ENCODE measurements around the gene ZNF311. TPM values are rescaled to one million over a fixed set of nuclear protein-coding genes. Genes with fewer than 3 reads are reported as not detected.

ZNF311 gene
- total RNA-seq, 3 donors from 2014 or later, result 1.8 to 2.9 (median 2.6) TPM

DNA sequence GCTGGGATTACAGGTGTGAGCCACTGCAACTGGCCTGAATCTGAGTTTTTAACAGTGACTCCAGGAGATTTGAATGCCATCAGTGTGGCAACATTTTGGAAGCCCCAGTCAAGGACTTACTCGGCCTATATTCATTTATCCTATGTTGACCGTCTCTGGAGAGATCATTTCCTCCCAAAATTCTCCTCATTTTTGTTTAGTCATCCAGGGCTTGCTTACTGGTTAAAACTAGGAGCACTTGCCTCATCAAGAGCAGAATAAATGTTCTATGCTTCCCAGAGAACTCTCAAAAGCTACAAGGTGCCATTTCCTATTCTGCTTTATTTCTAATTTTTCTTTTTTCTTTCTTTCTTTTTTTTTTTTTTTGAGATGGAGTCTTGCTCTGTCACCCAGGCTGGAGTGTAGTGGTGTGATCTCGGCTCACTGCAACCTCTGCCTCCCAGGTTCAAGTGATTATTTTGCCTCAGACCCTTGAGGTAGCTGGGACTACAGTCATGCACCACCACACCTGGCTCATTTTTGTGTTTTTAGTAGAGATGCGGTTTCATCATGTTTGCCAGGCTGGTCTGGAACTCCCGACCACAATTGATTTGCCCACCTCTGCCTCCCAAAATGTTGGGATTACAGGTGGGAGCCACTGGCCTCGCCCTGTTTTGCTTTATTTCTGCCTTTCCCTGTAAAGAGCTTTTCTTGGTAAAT is 57.9 kb downstream of the ZNF311 start:
- intact Hi-C loops (cut with DNase I, micrococcal nuclease), result no loop called here
- ATAC-seq (no peak), DNase-seq (no peak)
- TF ChIP-seq, protein P1, sequence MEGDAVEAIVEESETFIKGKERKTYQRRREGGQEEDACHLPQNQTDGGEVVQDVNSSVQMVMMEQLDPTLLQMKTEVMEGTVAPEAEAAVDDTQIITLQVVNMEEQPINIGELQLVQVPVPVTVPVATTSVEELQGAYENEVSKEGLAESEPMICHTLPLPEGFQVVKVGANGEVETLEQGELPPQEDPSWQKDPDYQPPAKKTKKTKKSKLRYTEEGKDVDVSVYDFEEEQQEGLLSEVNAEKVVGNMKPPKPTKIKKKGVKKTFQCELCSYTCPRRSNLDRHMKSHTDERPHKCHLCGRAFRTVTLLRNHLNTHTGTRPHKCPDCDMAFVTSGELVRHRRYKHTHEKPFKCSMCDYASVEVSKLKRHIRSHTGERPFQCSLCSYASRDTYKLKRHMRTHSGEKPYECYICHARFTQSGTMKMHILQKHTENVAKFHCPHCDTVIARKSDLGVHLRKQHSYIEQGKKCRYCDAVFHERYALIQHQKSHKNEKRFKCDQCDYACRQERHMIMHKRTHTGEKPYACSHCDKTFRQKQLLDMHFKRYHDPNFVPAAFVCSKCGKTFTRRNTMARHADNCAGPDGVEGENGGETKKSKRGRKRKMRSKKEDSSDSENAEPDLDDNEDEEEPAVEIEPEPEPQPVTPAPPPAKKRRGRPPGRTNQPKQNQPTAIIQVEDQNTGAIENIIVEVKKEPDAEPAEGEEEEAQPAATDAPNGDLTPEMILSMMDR (IDR thresholded peaks at IDR 0.05), result no peak
- H3K36me3 ChIP-seq (ENCODE audit: low read depth), result no peaks in the 10 kb centered on the region
- H3K9me3 ChIP-seq, result no peaks in the 10 kb centered on the region
- no peaks in the 10 kb centered on the region for H3K4me1 ChIP-seq (ENCODE audit: low read depth)
- H3K4me3 ChIP-seq, result no peak overlapping the region

DNA sequence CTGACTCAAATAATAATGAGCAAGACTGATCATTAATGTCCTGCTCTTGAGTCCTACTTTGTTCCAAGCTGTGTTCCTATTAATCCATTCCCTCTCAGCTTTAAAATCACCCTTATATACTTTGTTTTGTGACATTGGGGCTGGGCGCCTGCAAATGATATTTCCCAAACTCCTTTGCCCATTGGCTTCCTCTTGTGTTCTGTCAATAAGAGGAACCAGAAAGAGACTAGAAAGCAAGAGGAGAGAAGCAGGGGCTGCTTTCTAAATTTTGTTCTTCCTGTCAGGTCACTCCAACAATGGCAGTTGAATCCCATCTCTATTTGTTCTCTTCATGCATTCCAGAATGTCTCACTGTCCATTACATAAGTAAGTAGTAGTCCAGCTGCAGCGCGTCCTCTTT is 59.8 kb downstream of the ZNF311 start:
- Histone ChIP-seq H3K9me3 (no peaks in the 10 kb centered on the region), H3K36me3 (ENCODE audit: low read depth) (no peaks in the 10 kb centered on the region), H3K4me3 (no peak overlapping the region), H3K4me1 (ENCODE audit: low read depth) (peaks cover 6% of the 10 kb centered on the region)
- TF ChIP-seq, protein P1 (IDR thresholded peaks at IDR 0.05), result no peak
- ATAC-seq (no peak), DNase-seq (no peak)
- intact Hi-C loops (cut with DNase I, micrococcal nuclease), result no loop called here

Other genes starting within 250 kb of the ZNF311 start
- 10 to 100 TPM; 33.1 to 37.2 (median 35.5) TPM for gene TRIM27, start 81.3 kb downstream of the ZNF311 start, total RNA-seq
- not detected for gene OR2W1, start 39.9 kb upstream of the ZNF311 start, total RNA-seq
- gene OR2B3, start 82.0 kb upstream of the ZNF311 start, total RNA-seq, result not detected
- not detected for gene OR2J1, start 94.2 kb upstream of the ZNF311 start, total RNA-seq
- not detected for gene OR2J3, start 102.7 kb upstream of the ZNF311 start, total RNA-seq
- not detected for gene OR2J2, start 165.6 kb upstream of the ZNF311 start, total RNA-seq

Data from mucosa of descending colon (tissue), 3 donors.